OCI-LY1 (cell line): ENCODE results near the gene ADD1.

ENCODE experiments used
- CTCF ChIP-seq: fragments of 200-600 bp; sonication (generic), shearing (Covaris generic); IDR thresholded peaks from 2 replicates; pipeline ENCODE4 v1.5.1; 2017; ENCODE audit warnings: mild to moderate bottlenecking, antibody characterized with exemption, low read length, moderate library complexity, mixed read lengths
- EZH2 ChIP-seq: fragments of 200-600 bp; sonication (generic), shearing (Covaris generic); IDR thresholded peaks from 2 replicates; pipeline ENCODE4 v1.8.0; 2017; ENCODE audit warnings: borderline replicate concordance, mixed run types, mild to moderate bottlenecking, antibody characterized with exemption, low read length, moderate library complexity, mixed read lengths

- TF ChIP-seq CTCF (no peak), EZH2 (no peak)
These were observed 44.3 kb upstream of the ADD1 start for GRCh38 chr4:2799224-2799911.
